GM18508 (cell line): ENCODE data around the gene CDX1.

Experiments
- ATAC-seq: cut with Tn5 transposase; IDR thresholded peaks from one replicate; pipeline ENCODE4 v1.9.1; 2021; ENCODE audit warnings: moderate number of reproducible peaks; ENCODE audit not compliant: insufficient read depth, unreplicated experiment

The CDX1 gene

GRCh38 chr5:150160448-150161081 lies 6.0 kb upstream of the CDX1 start:
- ATAC-seq = no peak

DNA sequence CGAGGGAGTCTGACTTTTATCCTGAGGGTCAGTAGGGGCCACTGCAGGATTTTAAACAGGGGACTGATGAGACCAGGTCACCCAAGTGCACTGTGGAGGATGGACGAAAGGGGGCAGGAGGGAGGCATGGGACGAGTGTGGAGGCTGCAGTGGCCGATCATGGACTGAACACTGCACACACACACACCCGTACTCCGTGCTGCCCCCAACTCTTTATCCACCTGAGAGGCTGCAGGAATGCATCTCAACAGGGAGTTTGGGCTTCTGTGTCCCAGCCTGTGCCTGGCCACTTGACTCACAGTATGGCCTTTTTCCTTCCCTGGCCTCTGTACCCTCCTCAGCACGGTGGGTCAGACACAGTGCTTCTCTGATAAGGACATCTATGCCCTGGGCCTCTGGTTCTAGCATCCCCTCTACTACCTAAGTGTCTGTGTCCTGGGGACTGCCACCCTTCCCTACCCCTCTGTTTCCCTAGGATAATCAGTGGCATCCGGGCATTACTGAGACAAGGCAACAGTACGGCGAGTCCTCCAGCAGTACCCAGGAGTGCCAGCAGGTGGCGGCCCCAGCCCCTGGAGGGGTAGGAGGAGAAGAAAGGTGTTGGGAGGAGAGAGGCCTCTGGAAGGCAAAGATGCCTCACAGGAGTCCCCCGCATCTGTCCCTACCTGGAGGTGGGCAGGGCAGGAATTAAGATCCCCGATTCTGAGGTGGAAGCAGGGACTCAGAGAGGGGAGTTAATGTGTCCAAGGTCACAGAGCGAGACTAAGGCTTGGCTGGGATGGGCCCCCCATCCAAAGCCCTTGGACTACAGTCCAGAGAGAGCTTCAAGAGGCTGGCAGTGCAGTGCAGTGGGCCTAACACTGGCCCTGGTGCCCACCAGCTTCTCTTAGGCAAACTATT lies 5.1 kb upstream of the CDX1 start:
- ATAC-seq = no peak

GRCh38 chr5:150162142-150162513 lies 4.5 kb upstream of the CDX1 start:
- ATAC-seq = no peak

DNA sequence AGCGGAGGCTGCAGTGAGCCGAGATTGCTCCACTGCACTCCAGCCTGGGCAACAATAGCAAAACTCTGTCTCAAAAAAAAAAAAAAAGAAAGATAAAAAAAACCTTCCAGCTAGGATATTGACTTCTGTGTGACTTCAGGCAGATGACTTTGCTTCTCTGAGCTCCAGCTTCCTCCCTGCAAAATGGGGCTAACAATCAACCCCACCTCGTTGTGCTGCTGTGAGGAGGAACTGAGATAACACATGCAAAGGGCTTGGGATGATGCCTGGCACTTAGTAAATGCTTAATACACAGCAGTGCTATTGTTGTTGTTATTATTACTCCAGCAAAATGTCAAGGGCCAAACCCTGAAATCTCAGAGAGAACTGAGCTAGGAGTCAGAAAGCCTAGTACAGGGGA lies 3.5 kb upstream of the CDX1 start:
- ATAC-seq = no peak

DNA sequence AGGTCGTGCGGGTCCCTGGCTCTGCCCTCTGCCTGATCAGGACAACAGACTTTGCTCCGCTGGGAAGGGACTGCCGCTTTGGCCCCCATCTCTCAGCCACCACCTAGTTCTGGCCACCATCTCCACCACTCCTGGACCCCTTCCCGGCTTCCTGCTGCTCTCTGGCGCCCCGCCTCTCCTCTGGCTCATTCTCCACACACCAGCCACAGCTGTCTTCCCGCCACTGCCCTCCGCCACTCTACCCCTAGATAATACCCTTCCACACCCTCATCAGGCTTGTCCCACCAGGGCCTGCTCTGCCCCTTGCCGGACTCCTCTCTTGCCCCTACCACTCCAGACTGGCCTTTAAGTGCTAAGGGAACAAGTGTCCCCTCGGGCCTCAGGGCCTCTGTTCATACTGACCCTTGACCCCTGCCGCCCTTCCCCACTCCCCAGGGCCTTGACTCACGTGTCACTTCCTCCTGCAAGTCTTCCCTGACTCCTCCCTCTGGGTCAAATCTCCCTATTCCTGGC lies 3.0 kb upstream of the CDX1 start:
- no peak for ATAC-seq

DNA sequence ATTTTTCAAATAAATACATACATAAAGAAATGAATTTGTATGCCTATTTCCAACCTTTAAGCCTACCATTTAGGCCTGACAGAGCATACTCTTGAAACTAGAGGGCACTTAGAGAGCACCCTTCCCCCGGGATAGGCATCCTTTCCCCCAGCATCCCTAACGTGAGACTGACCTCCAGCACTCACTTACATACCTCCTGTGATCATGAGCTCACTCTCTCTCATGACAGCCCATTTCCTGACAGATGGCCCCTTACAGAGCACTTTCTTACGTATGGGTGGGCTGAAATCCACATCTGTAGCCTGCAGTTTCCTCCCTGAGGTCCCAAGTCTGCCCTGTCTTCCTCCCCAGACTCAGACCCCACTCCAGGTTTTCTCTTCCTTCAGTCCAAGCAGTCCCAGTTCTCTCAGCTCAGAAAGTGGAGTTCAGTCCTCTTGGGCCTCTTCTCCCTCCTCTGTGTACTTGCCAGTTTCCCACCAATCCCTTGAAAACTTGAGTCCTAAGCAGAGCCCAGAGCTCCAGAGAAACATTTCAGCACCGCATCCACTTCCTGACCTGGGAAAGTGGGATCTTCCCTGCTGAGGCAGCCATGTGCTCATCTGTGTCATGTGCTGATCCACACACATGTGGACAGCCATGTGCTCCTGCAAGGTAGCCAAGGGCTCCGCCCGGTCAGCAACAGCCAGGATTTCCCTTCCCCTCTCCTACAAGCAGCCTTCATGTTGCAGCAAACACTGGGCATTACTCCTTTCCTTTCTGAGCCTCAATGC lies 2.2 kb upstream of the CDX1 start:
- ATAC-seq = no peak

DNA sequence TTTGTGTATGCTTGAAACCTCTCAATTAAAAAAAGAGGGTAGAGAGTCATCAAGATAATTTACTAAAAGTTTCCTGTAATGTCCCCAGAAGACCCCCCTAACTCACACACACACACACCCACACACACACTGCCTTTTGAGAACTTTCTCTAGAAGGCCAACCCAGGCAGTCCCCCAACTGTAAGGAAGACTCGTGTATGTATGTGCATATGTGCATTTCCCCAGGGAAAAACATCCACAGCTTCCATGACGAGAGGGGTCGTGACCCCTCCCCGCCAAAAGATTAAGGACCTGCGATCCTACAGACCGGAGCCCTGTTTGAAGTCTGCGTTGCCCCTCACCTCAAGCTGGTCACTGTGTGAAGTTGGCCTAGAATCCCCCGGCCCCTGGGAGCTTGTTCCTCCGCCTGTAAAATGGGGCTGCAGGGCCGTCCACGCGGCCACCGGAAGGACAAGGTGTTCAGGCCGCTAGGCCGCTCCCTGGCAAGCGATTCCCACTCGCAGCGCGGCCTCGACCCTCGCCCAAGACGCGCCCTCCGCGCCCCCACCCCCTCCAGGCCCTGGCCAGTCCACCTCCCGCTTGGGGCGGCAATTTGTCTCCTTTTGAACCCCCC lies 435 bp upstream of the CDX1 start:
- no peak for ATAC-seq

DNA sequence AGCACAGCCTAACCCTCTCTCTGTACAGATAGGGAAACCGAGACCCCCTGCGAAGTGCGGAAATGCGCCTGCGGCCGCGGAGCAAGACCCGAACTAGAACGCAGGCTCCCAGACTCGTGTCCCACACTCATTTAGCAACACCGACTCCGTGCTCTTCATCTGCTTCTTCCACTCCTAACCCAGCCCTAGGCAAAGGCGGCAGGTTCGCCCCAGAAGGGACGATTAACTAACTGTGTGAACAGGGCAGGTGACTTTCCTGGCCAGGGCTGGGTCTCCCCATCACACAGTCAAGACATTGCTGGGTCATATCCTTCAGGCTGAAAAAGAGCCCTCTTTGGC lies 903 bp downstream of the CDX1 start:
- ATAC-seq = no peak

DNA sequence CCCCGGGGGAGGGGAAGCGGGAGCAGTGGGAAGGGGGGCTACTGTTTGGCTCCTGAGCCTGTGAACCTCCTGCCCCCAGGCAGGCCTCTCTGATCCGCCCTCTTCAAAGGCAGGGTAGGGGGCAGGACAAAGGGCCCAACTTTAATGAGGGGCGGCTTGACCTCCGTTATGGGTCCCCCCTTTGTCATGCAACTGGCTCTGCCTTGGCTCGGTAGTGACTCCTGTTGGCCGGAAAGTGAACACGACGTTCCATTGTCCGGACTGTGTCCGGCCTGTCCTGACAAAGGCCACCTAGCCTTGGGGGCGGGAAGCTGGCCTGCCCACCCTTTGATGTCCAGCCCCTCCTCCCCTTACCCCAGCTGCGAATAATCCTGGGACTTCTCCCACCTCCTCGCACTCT lies 1.3 kb downstream of the CDX1 start:
- no peak for ATAC-seq

- ATAC-seq = no peak
Observed at GRCh38 chr5:150168864-150169263, 2.3 kb downstream of the CDX1 start.

DNA sequence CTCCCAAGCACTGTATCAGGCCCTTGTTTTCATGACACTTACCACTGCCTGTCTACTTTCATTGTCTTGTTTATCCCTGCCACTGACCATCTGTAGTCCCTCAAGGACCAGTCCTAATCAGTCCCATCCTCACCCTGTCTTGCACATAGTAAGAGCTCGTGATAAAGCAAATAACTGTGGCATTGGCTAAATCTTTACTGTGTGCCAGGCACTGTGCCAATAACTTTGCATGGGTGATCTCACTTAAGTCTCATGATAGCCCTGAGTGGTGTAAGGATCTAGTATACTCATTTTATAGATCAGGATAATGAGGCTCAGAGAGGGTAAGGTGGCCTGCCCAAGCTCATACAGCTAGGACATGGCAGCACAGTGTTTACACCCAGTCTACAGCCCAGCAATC lies 5.6 kb downstream of the CDX1 start:
- ATAC-seq = no peak

DNA sequence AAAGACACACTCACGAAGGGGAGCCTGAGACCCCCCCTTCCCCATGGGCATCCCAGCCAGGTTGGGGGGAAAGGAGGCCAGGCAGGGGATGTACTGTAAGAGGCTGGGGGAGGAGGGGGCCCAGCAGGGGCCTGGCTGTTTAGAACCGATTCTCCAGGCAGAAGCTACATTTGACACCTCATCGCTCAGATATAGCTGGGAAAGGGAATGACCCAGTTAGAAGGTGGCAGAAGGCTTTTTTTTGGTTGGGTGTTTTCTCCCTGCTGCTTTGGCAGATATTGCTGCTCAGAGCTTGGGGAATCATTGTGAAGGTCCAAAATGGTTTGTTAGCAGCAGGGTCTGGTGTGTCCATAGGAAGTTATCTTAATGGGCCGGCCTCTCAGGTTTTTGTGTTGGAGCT lies 6.0 kb downstream of the CDX1 start:
- ATAC-seq = no peak

GRCh38 chr5:150173161-150173560 lies 6.6 kb downstream of the CDX1 start:
- no peak for ATAC-seq

GRCh38 chr5:150174285-150174684 lies 7.7 kb downstream of the CDX1 start:
- ATAC-seq = no peak

GRCh38 chr5:150175076-150175475 lies 8.5 kb downstream of the CDX1 start:
- ATAC-seq = no peak

- ATAC-seq = no peak
Observed at GRCh38 chr5:150175536-150175935, 9.0 kb downstream of the CDX1 start.

GRCh38 chr5:150176745-150177477 lies 10.3 kb downstream of the CDX1 start:
- no peak for ATAC-seq

- ATAC-seq = no peak
Observed at GRCh38 chr5:150177721-150178120, 11.1 kb downstream of the CDX1 start.

DNA sequence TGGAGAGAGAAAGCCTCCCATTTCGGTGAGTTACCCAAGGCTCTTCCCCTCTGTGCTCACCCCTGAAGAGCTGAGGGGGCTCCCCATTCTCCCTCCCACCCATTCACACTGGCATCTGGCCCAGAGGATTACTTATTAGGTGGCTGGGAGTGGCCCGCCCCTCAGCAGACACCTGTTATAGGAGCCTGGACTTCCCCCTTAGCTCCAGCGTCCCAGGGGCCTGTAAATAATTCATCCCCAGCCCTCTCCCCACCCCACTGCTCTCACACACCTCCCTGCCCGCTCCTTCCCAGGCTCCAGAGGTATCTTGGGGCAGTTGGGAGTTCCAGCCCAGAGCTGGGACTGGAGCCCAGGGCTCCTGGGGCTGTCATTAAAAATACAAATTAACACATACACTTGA lies 11.7 kb downstream of the CDX1 start:
- ATAC-seq = no peak

- ATAC-seq = no peak
Observed at GRCh38 chr5:150179019-150179620, 12.5 kb downstream of the CDX1 start.
